ENCODE results near the gene CHAT.
A peak's percentile ranks its signal among the peaks of the same experiment; 100 is the strongest.

The CHAT gene

GRCh38 chr10:49597426-49598163 is 16.2 kb upstream of the CHAT start:
- DNase-seq = no peak

GRCh38 chr10:49598164-49598856 is 15.5 kb upstream of the CHAT start:
- DNase-seq = no peak

GRCh38 chr10:49598986-49599385 is 14.9 kb upstream of the CHAT start:
- no peak for DNase-seq

GRCh38 chr10:49599546-49599945 is 14.3 kb upstream of the CHAT start:
- DNase-seq = no peak

- no peak for DNase-seq
Observed at GRCh38 chr10:49600046-49600445, 13.8 kb upstream of the CHAT start.

- DNase-seq = no peak
Observed at GRCh38 chr10:49600781-49601400, 12.9 kb upstream of the CHAT start.

GRCh38 chr10:49601857-49602256 is 12.0 kb upstream of the CHAT start:
- no peak for DNase-seq

GRCh38 chr10:49602380-49603023 is 11.3 kb upstream of the CHAT start:
- no peak for DNase-seq

GRCh38 chr10:49605216-49605938 is 8.5 kb upstream of the CHAT start:
- no peak for DNase-seq

GRCh38 chr10:49605939-49606509 is 7.8 kb upstream of the CHAT start:
- no peak for DNase-seq

- DNase-seq = peak; percentile 60
Observed at GRCh38 chr10:49606981-49607535, 6.8 kb upstream of the CHAT start.

GRCh38 chr10:49608166-49609005 is 5.5 kb upstream of the CHAT start:
- no peak for DNase-seq

GRCh38 chr10:49609006-49609282 is 4.9 kb upstream of the CHAT start:
- DNase-seq = no peak

GRCh38 chr10:49609283-49610113 is 4.3 kb upstream of the CHAT start:
- DNase-seq = no peak

- no peak for DNase-seq
Observed at GRCh38 chr10:49610114-49610457, 3.8 kb upstream of the CHAT start, which contains the start of gene SLC18A3. SLC18A3 (plus strand) TSS chr10:49610310; CDS start chr10:49610741, 431 bp downstream.

GRCh38 chr10:49610458-49611165 is 3.2 kb upstream of the CHAT start:
- no peak for DNase-seq

- no peak for DNase-seq
Observed at GRCh38 chr10:49611166-49611815, 2.5 kb upstream of the CHAT start.

- DNase-seq = no peak
Observed at GRCh38 chr10:49611816-49612512, 1.9 kb upstream of the CHAT start.
